ENCODE results near the gene CHSY1.
"Not testable (repeated sequence)": the region's sequence is repeated elsewhere in the genome, so short reads cannot be mapped to it uniquely, and the experiment has no call there.

CHSY1 gene, protein sequence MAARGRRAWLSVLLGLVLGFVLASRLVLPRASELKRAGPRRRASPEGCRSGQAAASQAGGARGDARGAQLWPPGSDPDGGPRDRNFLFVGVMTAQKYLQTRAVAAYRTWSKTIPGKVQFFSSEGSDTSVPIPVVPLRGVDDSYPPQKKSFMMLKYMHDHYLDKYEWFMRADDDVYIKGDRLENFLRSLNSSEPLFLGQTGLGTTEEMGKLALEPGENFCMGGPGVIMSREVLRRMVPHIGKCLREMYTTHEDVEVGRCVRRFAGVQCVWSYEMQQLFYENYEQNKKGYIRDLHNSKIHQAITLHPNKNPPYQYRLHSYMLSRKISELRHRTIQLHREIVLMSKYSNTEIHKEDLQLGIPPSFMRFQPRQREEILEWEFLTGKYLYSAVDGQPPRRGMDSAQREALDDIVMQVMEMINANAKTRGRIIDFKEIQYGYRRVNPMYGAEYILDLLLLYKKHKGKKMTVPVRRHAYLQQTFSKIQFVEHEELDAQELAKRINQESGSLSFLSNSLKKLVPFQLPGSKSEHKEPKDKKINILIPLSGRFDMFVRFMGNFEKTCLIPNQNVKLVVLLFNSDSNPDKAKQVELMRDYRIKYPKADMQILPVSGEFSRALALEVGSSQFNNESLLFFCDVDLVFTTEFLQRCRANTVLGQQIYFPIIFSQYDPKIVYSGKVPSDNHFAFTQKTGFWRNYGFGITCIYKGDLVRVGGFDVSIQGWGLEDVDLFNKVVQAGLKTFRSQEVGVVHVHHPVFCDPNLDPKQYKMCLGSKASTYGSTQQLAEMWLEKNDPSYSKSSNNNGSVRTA

DNA sequence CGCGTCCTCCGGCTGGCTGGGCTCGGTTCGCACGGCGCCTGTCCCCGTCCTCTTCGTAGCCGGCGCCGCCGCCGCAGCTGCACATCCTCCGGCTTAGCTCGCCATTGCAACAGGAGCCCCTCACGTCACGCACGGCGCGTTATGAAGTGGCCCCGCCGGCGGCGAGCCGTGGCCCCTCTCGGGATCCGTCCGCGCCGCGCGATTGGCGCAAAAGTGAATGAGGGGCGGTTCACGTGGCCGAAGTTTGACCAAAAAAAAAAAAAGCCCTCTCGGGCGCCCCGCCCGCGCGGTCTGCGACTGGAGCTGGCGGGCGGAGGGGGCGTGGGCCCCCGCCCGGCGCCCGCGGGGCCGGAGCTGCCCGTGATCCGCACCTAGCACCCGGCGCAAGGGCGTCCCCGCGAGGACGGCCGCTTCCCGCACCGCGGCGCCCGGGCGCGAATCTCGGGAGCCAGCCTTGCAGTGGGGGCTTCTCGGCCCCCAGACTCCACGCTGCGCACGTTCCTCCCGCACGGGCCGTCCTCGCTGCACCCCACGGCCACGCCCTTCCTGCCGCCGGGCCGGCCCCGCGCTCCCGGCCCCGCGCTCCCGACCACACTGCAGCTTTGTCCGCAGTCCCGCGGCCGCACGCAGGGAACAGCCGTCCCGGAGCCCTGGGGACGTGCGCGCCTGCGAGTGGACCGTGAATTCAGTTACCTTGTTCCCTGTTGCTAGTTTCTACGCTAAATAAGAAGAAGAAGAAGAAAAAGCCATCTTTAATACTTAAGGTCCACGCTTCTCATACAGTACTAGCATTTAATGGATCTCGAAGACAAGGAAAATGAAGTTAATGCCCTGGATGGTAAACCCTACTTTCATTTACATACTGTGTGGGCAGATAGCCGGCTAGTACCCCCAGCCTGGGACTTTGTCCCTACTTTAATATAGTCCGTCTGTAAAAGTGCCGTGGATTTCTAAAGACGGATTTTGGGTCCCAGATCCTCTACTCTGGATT is at the start of gene CHSY1:
Gene CHSY1, minus strand, starts transcription at position 219 of the 991 bp plus-strand sequence. CDS start 592 bp downstream, outside the sequence.
- peak; percentile 86 for DNase-seq

DNA sequence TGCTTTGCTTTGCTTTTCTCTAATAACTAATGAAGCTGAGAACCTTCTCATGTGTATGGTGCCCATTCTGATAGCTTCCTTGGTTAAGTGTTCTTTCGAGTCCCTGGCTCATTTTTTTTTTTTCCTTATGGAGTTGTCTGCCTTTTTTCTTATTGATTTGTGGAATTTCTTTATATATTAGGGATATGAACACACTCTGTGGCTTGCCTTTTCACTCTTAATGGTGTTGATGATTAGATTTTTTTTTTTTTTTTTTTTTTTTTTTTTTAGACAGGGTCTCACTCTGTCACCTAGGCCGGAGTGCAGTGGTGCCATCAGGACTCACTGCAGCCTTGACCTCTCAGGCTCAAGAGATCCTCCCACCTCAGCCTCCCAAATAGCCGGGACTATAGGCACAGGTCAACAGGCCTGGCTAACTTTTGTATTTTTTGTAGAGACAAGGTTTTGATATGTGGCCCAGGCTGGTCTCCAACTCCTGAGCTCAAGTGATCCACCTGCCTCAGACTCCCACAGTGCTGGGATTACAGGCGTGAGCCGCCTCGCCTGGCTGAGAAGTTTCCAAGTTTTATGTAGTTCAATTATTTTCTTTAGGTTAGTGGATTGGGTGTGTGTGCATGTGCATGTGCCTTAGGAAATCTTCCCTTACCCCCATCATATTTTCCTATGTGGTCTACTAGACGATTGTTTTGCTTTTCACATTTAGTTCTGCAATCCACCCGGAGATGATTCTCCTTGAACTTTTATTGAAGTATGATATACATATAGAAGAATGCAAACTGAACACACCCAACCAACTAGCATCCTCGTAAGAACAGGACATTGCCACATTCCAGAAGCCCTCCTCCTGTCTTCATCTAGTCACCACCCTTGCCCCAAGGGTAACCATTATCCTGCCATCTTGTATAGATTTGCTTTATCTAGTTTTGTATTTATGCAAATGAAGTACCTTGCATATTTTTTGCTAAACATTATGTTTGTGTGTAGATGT is 44.9 kb upstream of the CHSY1 start:
- no peak for DNase-seq

DNA sequence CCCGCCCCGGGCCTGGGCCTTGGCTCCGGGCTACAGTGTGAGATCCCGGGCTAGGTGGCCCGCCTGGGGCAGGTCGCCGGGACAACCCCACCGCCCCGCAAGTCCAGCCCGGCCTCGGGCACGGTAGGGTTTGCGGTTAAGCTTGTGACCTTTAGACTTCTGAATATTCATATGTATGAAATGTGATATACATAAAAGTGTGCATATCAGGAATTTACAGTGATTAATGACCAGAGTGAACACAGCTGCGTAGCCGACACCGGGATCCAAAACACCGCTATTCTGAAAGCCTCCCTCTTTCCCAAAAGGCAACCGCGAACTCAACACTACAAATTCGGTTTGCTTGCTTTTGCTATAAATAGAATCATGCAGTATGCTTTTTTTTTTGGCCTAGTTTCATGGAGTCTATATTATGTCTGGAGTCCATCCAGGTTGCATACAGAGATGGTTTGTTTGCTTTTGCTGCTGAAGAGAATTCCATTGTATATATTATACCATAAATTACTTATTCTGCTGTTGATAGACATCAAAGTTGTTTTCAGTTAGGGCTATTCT is 43.8 kb upstream of the CHSY1 start:
- peak; percentile 70 for DNase-seq

DNA sequence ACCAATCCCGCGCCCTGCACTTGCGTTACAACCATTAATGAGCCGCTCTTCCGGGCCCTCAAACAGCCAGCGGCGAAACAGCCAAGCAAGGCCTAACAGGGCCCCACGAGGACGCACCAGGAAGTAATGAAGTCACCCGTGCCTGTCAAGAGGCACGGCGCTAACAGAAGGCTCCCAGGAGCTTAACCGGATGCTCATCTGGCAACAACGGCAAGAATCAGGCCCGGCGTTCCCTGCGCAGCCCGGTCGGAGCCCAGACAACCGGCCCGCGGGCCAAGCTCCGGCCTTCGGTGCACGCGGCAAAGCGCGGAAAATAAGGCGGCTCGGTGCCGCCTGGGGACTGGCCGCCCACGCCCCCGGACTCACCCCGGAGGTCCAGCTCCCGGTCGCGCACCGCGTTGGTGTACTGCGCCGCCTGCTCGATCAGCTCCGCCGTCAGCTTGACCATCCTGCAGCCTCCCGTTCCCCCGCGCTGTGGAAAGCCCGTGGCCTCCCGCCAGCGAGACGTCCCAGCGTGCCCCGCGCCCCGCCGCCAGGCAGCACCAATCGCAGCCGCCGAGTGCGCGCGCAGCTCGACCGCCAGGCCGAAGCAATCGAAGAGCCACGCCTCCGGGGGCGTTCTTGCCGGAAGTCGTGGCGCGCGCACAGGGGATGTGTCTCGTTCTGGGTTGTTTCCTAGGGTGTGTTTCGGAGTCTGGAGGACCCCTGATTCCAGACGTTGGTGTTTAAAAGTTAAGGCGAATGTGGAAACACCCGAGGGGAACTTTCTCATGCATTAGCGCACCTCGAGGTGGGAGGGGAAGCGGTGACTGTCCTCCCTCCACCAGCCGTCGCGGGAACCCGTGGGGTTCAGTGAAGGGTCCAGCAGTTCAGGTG is 43.1 kb upstream of the CHSY1 start, which contains the start of gene SNRPA1:
Gene SNRPA1, minus strand, starts transcription at position 518 of the 876 bp plus-strand sequence. Its CDS starts 70 bp downstream, at position 448.
- DNase-seq = peak; percentile 95

DNA sequence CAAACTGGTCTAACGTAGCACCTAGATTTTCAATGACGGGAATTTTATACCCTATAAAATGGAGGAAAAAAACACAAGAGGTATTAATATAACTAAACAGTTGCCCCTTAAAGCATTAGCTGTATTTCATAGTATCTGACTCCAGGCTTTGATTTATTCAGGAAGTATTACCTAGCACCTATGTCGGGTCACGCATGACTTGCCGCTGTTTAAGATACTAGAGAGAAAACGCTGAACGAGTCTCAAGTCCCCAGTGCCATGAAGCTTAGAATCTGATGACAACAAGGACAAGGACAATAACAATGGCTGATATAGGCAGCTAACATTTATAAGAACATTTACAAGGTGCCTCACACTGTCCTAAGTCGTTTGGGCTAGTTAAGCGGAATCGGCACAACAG is 41.3 kb upstream of the CHSY1 start:
- no peak for DNase-seq

DNA sequence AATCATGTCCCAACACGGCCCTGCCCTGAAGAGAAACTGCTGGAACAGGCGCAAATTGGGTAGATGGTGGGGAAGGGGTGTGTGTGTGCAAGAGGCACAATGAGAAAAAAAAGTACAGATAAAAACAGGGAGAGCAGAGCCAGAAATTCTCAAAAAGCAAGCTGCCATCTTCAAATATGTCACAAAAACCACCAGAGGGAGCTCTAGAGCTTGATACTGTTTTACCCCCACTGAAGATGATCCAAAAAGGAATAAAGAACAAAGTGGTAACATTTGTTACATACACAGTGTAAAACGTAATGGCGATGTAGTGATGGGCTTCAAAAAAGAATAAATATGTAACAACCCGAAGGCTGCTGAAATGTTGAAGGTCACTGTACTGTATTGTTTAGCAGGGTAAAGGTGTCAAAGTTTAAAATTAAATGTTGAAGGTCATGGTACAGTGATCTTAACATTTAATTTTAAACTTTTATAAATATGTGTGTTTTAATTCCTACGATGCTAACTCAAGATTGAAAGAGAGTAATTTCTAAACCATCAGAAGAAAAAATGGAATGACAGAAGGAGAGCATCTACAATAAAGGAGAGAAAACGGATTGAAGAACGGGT is 37.2 kb upstream of the CHSY1 start:
- peak; percentile 74 for DNase-seq

DNA sequence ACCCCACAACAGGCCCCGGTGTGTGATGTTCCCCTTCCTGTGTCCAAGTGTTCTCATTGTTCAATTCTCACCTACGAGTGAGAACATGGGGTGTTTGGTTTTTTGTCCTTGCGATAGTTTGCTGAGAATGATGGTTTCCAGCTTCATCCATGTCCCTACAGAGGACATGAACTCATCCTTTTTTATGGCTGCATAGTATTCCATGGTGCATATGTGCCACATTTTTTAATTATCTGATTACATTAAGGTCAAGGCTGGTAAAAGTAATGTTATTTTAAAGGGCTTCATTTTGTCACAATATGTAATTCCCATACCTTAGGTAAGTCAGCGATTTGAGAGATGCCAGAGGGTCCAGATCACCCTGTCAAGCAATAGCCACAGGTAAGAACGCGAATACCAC is 35.5 kb upstream of the CHSY1 start:
- not testable (repeated sequence) for DNase-seq

DNA sequence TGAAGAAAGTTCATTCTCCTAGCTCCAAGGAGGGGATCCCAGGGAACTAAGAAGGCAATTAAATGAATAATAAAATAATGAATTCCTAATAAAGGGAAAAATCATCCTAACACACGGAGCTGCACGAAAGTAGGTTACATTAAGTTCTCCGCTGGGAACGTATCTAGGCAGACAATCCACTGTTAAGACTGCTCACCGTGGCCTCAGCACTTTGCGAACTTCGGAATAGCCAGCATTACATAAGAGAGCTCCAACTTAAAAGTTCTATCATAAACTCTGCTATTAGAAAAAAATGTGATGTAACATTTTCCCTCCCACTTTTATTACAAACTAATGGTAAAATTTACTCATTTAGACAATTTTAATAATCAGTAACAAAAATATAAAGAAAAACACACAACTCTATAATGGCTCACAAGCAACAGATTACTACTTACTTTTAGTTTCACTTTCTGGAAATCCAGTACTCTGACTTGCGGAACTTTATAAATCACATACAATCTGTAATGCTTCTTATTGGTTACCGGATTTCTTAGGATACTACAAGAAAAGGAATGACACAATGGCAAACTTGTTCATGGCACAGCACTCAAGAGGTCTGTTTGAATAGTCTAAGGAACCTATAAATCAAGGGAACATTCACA is 34.7 kb upstream of the CHSY1 start:
- DNase-seq = no peak

DNA sequence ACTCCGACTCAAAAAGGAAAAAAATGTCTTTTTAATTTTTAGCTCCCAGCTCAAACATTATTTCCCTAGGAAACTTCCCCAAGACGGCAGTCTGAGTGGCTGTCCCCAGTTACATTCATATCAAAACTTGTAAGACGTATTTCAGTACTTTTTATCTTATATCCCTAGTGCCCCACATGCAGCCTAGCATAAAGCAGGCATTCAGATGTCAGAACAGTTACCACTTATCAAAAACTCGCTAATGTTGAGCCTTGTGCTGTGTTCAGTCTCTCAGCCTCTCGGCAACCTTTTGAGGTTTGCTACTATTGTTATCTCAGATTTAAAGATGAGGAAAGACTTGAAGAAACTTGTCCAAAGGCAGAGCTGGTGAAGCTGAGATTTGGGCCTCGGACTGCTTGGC is 32.1 kb upstream of the CHSY1 start:
- no peak for DNase-seq

DNA sequence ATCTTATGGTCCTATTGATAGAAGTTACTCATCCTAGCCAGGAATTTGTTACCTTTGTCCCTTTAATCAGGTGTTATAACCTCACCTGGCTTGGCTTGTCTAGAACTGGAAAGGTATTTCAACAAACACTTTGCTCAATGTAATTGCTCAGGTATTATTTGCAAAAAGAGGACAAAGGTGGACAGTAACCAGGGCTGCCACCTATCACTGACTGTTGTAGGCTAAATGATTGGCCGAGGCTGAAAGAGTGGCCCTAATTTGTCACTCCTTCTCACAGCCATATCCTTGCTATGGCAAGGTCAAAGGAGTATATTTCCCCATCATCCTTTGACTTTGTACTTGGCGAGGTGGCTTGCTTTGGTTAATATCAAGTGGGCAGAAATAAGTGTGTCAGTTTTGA is 28.2 kb upstream of the CHSY1 start:
- no peak for DNase-seq

DNA sequence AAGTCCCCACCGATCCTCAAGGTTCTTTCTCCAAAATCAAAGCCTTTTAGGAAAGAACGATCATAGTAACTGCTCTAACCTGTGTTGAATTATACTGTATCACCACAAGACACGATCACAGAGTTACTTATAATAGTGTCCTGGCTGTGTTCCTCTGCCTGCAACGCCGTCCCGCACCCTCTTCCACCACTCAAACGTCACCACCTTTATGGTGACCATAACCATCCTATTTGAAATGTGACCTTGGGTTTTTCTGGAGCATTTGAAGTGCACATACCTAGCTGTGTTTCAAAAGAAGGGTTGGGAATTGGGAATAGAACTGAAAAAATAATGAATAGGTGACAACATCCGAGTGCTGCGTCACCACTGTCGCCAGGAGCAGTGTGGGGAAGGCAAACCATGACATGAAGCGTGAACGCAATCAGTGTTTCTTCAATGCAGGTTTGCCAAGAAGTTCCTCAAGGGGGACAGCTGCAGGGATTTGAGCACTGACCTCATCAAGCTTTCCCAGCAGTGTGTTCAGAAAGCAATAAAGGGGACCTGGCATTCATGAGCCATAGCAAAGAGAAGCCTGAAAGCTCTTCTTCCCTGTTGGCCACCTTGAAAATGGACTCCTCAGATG is 26.2 kb upstream of the CHSY1 start:
- no peak for DNase-seq

DNA sequence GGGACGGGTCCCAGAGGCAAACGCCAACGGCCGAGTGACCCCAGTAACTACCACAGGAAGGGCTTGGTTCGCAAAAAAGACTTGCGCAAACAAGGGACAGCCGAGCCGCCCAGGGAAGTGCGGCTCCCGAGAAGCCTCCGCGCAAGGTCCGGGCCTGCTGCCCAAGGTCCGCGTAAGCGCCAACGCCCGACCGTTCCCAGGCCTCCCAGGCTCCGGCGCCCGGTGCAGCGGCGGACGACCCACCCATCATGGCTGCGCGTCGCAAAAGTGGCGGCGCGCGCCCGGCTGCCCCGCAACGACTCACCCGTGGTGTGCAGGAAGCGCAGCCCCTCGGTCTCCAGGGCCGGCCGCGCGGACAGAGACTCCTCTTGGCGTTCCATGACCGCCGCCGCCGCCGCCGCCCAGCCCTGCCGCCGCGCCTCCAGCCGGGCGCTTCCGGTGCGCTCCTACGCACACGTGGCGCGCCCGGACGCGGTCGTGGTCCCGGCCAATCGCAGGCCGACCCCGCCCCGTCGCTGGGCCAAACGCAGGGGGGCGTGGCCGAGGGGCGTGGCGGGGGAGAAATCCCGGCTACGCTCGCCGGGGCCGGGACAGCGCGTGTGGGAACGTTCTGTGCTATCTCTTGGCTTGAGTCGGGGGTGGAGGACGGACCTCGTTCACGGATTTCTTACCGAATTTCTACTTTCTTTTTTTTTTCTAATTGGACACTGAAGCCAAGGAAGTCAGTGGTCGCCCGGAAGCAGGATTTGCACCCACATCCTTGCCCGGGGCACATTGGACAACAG is 25.4 kb upstream of the CHSY1 start, which contains the start of gene SELENOS:
Gene SELENOS, minus strand, starts transcription at position 448 of the 785 bp plus-strand sequence. Its CDS starts 68 bp downstream, at position 380.
- DNase-seq = peak; percentile 94

DNA sequence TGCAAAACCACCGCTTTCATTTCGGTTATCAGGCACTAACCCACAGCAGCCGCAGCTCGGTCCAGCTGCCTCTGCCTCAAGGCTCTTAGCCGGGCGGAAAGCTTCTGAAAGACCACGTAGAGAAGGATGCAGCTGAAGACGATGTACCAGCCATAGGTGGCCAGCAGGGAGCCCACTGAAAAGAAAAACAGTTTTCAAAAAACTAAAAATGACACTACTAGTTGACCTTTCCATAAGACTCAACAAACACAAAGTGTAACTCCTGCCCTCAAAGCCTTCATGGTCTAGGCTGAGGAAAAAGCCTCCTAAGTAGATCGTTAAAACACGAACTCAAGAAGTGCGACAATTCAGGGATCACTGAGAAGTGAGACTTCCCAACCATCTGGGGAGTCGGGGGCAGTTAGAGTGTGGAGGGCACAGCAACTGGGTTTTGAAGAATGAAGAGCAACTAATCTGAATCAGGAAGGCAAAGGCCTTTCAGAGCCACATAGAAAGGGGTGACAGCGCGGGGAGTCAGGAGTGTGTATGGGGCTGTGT is 24.7 kb upstream of the CHSY1 start:
- peak; percentile 54 for DNase-seq

DNA sequence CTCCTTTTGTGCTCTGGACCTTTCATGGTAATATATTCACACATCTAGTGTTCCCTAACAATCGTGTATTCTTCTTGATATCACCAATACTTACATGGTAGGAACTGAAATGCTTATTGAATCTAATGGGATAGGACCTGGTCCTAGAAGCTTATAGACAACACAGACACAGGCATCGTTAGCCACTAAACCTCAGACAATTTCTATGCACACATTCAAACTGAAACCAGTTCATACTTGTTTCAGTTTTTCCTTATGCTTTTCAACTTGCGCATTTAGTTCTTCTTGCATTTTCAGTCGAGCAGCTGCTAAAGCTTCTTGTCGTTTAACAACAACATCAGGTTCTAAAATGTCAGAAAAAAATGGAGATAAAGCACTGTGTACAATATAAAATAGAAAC is 23.2 kb upstream of the CHSY1 start:
- DNase-seq = no peak

DNA sequence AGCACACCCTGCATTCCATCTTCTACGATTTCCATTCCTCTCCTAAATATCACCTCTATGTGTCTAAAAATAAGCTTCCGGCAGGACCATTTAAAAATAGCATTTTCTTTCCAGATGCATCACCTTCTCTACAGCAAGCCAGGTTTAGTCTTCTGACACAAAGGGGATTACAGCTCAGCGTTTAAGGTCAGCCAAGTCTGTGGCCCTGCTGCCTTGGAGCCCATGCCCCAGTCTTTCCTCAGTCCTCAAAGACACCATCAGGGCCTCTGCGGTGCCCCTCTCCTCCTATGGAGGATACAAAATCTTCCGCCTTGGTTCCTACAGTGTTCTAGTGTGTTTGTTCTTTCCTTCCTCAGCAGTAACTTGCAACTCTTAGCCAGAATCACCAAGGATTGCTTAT is 21.7 kb upstream of the CHSY1 start:
- DNase-seq = no peak

DNA sequence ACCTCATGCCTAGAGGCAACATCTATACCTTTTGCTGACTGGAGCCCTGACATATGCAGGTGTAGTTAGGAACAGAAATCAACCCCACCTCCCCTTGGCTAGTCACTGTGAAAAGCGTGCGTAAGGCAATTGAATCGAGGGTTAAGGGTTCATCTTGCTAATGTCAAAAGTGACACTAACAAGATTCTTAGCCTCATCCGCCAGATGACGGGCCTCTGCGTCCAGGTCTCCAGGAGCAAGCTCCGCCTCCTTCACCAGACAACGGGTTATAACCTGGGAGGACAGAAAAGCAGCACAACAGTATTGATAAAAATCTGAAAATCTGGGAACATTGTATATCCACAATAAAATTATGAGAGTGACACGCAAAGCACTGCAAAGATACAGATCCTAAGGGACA is 20.7 kb upstream of the CHSY1 start:
- DNase-seq = no peak
